CD1c-positive myeloid dendritic cell (primary cell): Measurements from ENCODE around the gene TDRD3.
A peak's percentile ranks its signal among the peaks of the same experiment; 100 is the strongest.
"Not testable (repeated sequence)": the region's sequence is repeated elsewhere in the genome, so short reads cannot be mapped to it uniquely, and the experiment has no call there.

ENCODE experiments used
- DNase-seq: peaks from one replicate; pipeline ENCODE4 v3.0.0-alpha.2; 2016; ENCODE audit errors: extremely low spot score

Gene TDRD3

GRCh38 chr13:60396783-60397703 lies at the start of gene TDRD3:
Gene TDRD3, plus strand, starts transcription at chr13:60397220. Its CDS starts 145 bp downstream, at chr13:60397365.
- peak; percentile 85 for DNase-seq

DNA sequence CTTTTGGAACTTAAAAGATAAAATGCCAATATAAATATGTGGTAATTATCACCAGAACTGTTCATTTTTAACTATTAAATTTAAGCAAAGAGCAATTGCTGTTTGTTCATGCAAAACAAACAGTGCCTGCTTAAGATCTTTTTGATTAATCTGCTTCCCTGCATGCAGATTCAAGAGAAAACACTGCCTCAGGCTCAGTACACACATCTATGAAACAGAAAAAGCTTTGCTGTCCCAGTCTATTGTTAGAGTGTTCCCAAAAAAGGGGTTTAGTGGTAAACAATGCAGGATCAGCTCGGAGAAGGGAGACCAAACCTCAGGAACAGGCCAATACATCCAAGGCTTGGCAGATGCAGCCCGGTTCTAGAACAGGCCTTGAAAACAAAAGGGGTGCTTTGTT lies 49.3 kb upstream of the TDRD3 start:
- DNase-seq, result no peak

GRCh38 chr13:60348097-60348496 lies 48.9 kb upstream of the TDRD3 start:
- no peak for DNase-seq

- no peak for DNase-seq
These were observed 45.7 kb upstream of the TDRD3 start for GRCh38 chr13:60351326-60351725.

DNA sequence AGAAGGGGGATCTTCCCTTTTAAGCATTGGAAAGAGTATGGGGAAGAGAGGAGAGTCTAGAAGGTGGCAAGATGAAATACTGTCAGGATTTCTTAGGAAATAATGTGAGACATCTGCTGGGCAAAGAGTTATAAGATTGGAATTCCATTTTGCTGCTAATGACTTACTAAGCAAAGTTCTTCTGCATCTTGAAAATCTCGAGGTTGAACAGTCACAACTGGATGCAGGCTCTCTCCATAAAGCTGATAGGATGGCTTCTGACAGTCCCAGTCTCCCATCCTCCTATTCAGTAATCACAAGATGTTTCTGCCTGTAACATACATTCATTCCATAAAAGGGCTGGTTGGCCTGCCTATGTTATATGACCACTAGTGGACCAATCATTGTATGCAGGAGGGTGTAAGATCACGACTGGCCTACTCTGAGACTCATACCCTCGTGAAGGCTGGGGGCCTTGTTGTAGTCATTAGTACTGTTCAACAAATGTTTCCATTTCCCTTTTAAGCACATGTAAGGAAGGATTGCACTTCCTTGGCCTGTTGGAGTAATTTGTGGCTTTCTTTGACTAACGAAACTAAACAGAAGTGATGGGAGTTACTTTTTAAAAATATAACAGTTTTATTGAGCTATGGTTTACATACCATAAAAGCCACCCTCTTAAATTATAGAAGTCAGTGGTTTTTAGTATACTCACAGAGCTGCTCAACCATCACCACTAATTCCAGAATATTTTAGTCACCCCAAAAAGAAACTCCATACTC lies 45.0 kb upstream of the TDRD3 start:
- no peak for DNase-seq

GRCh38 chr13:60352644-60353043 lies 44.4 kb upstream of the TDRD3 start:
- DNase-seq, result no peak

- no peak for DNase-seq
These were observed 42.0 kb upstream of the TDRD3 start for GRCh38 chr13:60355056-60355455.

DNA sequence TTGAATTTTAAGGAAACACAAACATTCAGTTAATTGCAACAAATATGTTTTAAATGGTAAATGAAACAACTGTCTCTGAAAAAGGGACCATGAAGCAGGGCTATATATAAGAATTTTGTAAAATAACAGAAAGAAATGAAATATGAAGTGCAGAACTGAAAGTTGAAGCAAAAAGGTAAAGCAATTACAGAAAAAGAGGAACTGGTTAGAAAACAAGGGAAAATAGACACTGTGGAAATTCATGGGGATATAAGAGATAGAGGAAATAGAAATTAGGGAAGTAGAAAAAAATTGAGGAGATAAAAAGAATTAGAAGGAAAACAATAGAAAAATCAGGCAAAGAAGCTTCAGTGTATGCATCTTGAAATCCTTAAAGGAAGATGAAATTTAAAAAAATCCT lies 40.0 kb upstream of the TDRD3 start:
- DNase-seq, result peak; percentile 13

DNA sequence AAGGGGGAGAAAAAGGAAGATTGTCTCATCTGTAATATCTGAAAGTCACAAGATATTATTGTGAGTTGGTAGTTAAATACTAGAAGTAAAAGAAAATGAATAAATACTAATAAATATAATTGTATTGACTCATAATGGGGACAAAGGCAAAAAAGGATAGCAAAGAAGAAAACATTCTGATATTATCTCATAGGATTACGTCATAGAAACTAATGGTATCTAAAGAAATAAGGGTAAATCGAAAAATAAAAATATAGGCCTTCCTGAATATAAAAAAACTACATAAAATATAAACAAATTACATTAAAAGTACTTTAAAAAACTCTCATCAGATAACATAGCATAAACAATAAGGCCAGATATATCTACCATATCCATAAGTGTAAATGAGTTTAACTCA lies 38.6 kb upstream of the TDRD3 start:
- DNase-seq, result no peak

GRCh38 chr13:60363288-60363687 lies 33.7 kb upstream of the TDRD3 start:
- no peak for DNase-seq

DNA sequence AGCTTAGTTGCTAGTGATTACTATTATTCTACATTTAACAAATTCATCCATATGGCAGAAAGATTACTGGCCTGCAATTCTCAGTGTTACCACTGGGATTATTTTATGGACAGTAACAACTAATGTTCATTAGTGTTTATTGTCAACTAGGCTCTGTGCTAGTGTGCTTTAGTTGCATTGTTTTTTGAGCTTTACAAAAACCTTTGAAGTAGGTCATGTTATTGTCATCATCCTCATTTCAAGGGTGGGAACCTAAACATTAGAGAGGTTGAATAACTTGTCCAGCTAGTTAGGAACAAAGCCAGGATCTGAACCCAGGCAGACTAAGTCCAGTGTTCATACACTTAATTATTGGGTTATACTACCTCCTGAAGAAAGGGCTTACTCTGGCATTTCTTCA lies 27.8 kb upstream of the TDRD3 start:
- DNase-seq, result no peak

GRCh38 chr13:60370343-60370742 lies 26.7 kb upstream of the TDRD3 start:
- DNase-seq, result no peak

DNA sequence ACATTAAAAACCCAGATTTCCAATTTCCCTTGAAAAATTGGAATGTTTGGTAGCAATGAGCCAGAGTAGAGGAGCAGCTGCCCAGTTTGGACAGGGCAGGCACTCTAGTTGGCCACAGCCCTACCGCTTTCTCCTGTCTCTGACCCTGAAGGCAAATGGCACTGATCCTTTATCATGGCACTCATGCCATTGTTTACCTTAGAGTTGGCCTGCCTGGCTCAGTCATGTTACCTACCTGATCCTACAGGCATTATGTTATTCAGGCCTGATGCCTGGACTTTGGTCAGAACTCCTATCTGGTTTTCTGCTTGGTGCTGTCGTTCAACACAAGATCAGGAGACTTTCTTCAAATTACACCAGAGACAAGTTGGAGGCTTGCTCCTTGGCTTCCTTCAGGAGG lies 24.9 kb upstream of the TDRD3 start:
- no peak for DNase-seq

GRCh38 chr13:60379282-60379681 lies 17.7 kb upstream of the TDRD3 start:
- DNase-seq, result not testable (repeated sequence)

DNA sequence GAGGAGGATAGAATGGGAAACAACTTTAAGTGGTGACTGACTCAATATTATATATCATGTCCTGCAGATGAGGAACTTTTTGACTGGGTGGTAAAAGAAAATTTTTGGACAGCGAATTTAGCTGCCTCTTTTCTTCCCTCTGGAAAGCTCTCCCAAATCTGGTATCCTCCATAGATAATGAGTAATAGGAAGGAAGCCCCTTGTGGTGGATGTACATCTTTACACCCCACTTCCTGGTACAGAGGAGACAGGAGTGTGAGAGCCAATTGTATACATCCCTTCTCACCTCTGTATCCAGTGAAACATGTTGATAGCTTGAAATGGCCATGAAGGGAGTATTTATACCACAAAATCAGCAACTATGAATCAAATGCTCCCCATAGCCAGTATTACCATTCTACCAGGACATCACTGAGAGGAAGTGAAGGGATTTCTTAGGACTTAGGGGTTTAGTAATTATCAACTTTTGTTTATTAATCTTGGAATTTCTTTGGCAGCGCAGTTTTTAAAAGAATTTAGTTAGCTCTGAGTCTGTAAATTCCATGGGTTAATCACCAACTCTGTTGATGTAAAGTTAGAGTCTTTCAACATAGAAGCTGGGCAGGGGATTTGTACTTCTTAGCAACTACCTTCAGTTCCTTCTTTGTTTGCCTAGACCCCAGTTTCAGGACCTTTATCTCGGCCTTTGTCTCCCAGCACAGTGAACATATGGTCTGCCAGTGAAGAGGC lies 17.0 kb upstream of the TDRD3 start:
- DNase-seq, result no peak

DNA sequence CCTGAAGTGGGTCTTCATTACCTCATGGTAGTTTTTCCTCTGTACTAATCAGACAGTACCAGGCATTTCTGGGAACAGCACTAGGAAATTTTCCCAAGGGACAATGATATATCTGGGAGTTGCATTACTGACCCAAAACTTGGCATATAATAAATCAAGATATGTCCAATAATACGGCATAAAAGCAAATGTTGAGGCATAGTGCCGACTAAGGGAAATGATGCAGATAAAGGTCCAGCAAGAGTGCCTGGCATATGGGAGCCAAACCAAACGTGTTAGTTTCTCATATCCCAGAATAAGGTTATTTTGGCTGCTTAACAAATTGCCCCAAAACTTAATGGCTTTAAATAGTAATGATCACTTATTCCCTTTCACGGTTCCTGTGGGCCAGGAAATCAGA lies 12.1 kb upstream of the TDRD3 start:
- no peak for DNase-seq

DNA sequence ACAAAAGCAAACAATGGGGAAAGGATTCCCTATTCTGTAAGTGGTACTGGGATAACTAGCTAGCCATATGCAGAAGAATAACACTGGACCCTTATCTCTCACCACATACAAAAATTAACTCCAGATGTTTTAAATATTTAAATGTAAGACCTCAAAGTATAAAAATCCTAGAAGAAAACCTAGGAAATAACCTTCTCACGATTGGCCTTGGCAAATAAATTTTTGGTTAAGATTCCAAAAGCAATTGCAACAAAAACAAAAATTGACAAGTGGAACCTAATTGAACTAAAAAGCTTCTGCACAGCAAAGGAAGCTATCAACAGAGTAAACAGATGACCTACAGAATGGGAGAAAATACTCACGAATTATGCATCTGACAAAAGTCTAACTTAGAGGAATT lies 10.8 kb upstream of the TDRD3 start:
- no peak for DNase-seq

DNA sequence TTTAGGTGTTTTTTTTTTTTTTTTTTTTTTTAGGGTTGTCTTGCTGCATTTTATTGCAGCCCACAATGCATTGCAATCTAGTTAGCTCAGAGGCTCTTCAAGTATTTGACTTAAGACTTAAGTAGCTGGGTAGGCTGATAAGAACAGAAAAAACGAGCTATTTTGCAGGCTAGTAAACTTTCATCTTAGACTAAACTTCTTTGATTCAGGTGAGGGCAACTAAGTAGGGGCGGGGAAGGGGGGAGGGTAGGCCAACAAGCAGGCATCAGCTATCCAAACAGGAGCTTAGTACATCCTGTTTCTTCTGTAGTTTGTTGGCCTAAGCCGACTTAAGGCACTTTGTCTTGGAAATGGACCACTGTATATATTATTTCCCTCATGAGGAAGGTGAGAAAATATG lies 4.9 kb upstream of the TDRD3 start:
- DNase-seq, result no peak

GRCh38 chr13:60395971-60396782 lies 843 bp upstream of the TDRD3 start:
- peak; percentile 96 for DNase-seq

GRCh38 chr13:60397704-60398378 lies 821 bp downstream of the TDRD3 start:
- DNase-seq, result peak; percentile 65

DNA sequence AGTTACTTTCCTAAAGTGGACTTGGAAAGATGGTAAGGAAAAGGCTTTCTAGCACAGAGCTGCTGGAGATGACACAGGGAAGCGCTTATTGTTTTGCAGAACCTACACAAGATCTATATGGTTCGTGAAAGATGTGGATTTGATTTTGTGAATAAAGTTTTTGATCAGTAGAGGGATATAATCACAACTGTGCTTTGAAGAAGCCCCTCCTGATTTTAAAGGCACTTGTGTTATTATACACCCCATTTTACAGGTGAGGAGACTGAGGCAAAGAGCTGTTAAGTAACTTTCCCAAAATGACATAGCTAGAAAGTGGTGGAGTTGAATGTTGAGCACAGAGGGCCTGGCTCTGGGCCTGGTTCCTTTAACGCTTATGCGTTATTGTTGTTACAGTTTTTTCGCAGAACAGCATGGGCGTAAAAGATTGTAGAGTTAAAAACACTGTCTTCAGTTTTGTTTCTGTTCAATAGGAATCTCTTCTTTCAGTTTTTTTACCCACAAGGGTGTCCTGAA lies 1.4 kb downstream of the TDRD3 start:
- no peak for DNase-seq
